Astrocyte (in vitro differentiated cells and primary cell): ENCODE measurements around the gene ELK4.

Source experiments
- EZH2 ChIP-seq: IDR thresholded peaks from 2 replicates; pipeline ENCODE4 v1.6.1; 2012; ENCODE audit warnings: mild to moderate bottlenecking, low read length, inconsistent platforms; ENCODE audit not compliant: insufficient read depth
- TF ChIP-seq, protein P1 (sequence below): IDR thresholded peaks from 2 replicates; pipeline ENCODE4 v1.5.1; 2011; ENCODE audit warnings: low read depth, mild to moderate bottlenecking, inconsistent platforms, low read length, moderate library complexity; ENCODE audit not compliant: insufficient read depth

DNA sequence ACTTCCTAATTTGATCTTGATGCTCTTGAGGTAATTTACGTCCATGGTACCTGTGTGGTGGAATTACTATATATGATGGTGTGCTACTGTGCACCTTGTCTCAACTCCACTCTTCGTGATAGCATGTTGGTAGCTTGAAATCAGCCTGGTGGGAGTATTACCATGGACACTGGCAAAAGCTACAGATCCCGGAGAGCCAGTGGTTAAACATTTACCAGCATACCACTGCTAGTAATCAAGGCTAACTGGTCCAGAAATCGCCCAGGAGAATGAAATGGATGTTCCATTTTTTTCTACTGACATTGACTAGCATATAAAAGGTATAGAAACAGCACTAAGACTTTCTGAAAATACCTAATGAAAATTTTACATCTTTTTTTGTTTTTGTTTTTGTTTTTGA is 30.6 kb downstream of the ELK4 start:
- TF ChIP-seq, protein P1, sequence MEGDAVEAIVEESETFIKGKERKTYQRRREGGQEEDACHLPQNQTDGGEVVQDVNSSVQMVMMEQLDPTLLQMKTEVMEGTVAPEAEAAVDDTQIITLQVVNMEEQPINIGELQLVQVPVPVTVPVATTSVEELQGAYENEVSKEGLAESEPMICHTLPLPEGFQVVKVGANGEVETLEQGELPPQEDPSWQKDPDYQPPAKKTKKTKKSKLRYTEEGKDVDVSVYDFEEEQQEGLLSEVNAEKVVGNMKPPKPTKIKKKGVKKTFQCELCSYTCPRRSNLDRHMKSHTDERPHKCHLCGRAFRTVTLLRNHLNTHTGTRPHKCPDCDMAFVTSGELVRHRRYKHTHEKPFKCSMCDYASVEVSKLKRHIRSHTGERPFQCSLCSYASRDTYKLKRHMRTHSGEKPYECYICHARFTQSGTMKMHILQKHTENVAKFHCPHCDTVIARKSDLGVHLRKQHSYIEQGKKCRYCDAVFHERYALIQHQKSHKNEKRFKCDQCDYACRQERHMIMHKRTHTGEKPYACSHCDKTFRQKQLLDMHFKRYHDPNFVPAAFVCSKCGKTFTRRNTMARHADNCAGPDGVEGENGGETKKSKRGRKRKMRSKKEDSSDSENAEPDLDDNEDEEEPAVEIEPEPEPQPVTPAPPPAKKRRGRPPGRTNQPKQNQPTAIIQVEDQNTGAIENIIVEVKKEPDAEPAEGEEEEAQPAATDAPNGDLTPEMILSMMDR: no peak
- TF ChIP-seq EZH2: no peak
